ENCODE results near the gene DOLPP1. TPM values are rescaled to one million over a fixed set of nuclear protein-coding genes. Genes with fewer than 3 reads are reported as not detected.
A peak's percentile ranks its signal among the peaks of the same experiment; 100 is the strongest.
"Not testable (repeated sequence)": the region's sequence is repeated elsewhere in the genome, so short reads cannot be mapped to it uniquely, and the experiment has no call there.

Gene DOLPP1
- total RNA-seq: 1 to 10 TPM; 2.9 to 7.9 TPM

GRCh38 chr9:129080601-129081387 is at the start of gene DOLPP1:
DOLPP1 (plus strand) TSS chr9:129081111; CDS start chr9:129081132, 21 bp downstream.
- no peak for TF ChIP-seq CTCF (IDR thresholded peaks at IDR 0.05)
- TF ChIP-seq POLR2A (IDR thresholded peaks at IDR 0.05): peak in 2 of 3 donors; percentile 64 to 76
- peaks cover 28% of the 10 kb centered on the region for H3K4me1 ChIP-seq
- peak within 1 kb of the TSS; percentile 57 to 91 for H3K4me3 ChIP-seq
- peaks cover 0 to 7% of the 10 kb centered on the region in 2 donors for H3K36me3 ChIP-seq (replicated peaks in 1 of 2; ENCODE audit: insufficient read depth in 1 of 2, low read depth in 2 of 2)
- H3K9me3 ChIP-seq: no peaks in the 10 kb centered on the region
- H3K27me3 ChIP-seq: no peaks in the 10 kb centered on the region
- intact Hi-C loops (cut with DNase I): no loop called here
- peak within 1 kb of the TSS; percentile 58 to 85 (median 76) for H3K27ac ChIP-seq
- 0 to 1% methylated on average over 2 to 62 of the region's 70 CpGs for WGBS, 2 donors
- ATAC-seq: peak; percentile 98
- DNase-seq: peak; percentile 99

GRCh38 chr9:129031514-129031913 is 49.4 kb upstream of the DOLPP1 start:
- Histone ChIP-seq H3K4me1 (peaks cover 17% of the 10 kb centered on the region), H3K9me3 (no peaks in the 10 kb centered on the region), H3K27me3 (no peaks in the 10 kb centered on the region), H3K27ac (no peak overlapping the region), H3K36me3 (replicated peaks in 1 of 2; ENCODE audit: insufficient read depth in 1 of 2, low read depth in 2 of 2) (no peaks in the 10 kb centered on the region), H3K4me3 (no peak overlapping the region)
- DNase-seq: no peak
- ATAC-seq: no peak
- 70 to 75% methylated on average over 4 of the region's 4 CpGs for WGBS, 2 donors
- intact Hi-C loops (cut with DNase I): no loop called here
- TF ChIP-seq CTCF (IDR thresholded peaks at IDR 0.05) (no peak), POLR2A (IDR thresholded peaks at IDR 0.05) (no peak)

GRCh38 chr9:129032541-129033159 is 48.3 kb upstream of the DOLPP1 start:
- intact Hi-C loops (cut with DNase I): no loop called here
- Histone ChIP-seq H3K4me1 (peaks cover 12% of the 10 kb centered on the region), H3K27ac (no peak overlapping the region), H3K9me3 (no peaks in the 10 kb centered on the region), H3K4me3 (no peak overlapping the region), H3K36me3 (replicated peaks in 1 of 2; ENCODE audit: insufficient read depth in 1 of 2, low read depth in 2 of 2) (no peaks in the 10 kb centered on the region), H3K27me3 (no peaks in the 10 kb centered on the region)
- 79 to 83% methylated on average over 5 to 12 of the region's 12 CpGs for WGBS, 2 donors
- DNase-seq (no peak), ATAC-seq (no peak)
- TF ChIP-seq POLR2A (IDR thresholded peaks at IDR 0.05) (no peak), CTCF (IDR thresholded peaks at IDR 0.05) (no peak)

- Histone ChIP-seq H3K4me1 (peaks cover 18% of the 10 kb centered on the region), H3K4me3 (no peak overlapping the region), H3K27ac (no peak overlapping the region), H3K9me3 (no peaks in the 10 kb centered on the region), H3K27me3 (no peaks in the 10 kb centered on the region), H3K36me3 (replicated peaks in 1 of 2; ENCODE audit: insufficient read depth in 1 of 2, low read depth in 2 of 2) (no peaks in the 10 kb centered on the region)
- 84 to 87% methylated on average over 8 of the region's 8 CpGs for WGBS, 2 donors
- intact Hi-C loops (cut with DNase I): no loop called here
- no peak for DNase-seq
- no peak for ATAC-seq
- TF ChIP-seq POLR2A (IDR thresholded peaks at IDR 0.05) (no peak), CTCF (IDR thresholded peaks at IDR 0.05) (no peak)
Observed at GRCh38 chr9:129033216-129033615, 47.7 kb upstream of the DOLPP1 start.

GRCh38 chr9:129035838-129036237 is 45.1 kb upstream of the DOLPP1 start:
- H3K4me3 ChIP-seq; DNase-seq; intact Hi-C loops (cut with DNase I); H3K36me3 ChIP-seq (replicated peaks in 1 of 2; ENCODE audit: insufficient read depth in 1 of 2, low read depth in 2 of 2); H3K9me3 ChIP-seq; H3K27me3 ChIP-seq: not testable (repeated sequence)
- WGBS, 2 donors: 17 to 23% methylated on average over 6 to 8 of the region's 13 CpGs
- Histone ChIP-seq H3K4me1 (peaks cover 21% of the 10 kb centered on the region), H3K27ac (peak overlapping the region; percentile 62 to 77 (median 72))
- ATAC-seq: peak; percentile 26
